H1 (cell line): ENCODE measurements around the gene SLC13A1. TPM values are rescaled to one million over a fixed set of nuclear protein-coding genes. Genes with fewer than 3 reads are reported as not detected.

ENCODE experiments used
- GTF2F1 ChIP-seq: IDR thresholded peaks from 2 replicates; pipeline ENCODE4 v1.6.1; 2012; ENCODE audit warnings: low read depth, low read length, improper control_type of control experiment, borderline replicate concordance
- KDM1A ChIP-seq: fragments of 200-600, 300-600 bp; sonication (generic); IDR thresholded peaks from 2 replicates; pipeline ENCODE4 v1.7.1; 2016; ENCODE audit warnings: mild to moderate bottlenecking, low read length, borderline replicate concordance
- KDM4A ChIP-seq: IDR thresholded peaks from one replicate; pipeline ENCODE4 v1.7.1; 2012; ENCODE audit warnings: low read depth, mild to moderate bottlenecking, moderate library complexity, low read length, inconsistent platforms; ENCODE audit not compliant: severe bottlenecking
- NANOG ChIP-seq: IDR thresholded peaks from 2 replicates; pipeline ENCODE4 v1.6.1; 2011; ENCODE audit warnings: low read length, low read depth, mild to moderate bottlenecking, inconsistent platforms; ENCODE audit not compliant: insufficient read depth, poor library complexity, severe bottlenecking
- NRF1 ChIP-seq: IDR thresholded peaks from 2 replicates; pipeline ENCODE4 v1.6.1; 2011; ENCODE audit warnings: mild to moderate bottlenecking, low read depth, low read length, improper control_type of control experiment
- RAD21 ChIP-seq, 2 experiments: IDR thresholded peaks in 1 of 2; conservative IDR thresholded peaks in 1 of 2; 2 replicates each; pipeline ENCODE4 v1.6.1; 2011; ENCODE audit warnings: low read depth in 2 of 2, low read length in 2 of 2, improper control_type of control experiment in 1 of 2, inconsistent platforms in 1 of 2, mild to moderate bottlenecking in 1 of 2, moderate library complexity in 1 of 2
- polyA plus RNA-seq, 7 experiments: library from polyadenylated mRNA; depleted of rRNA in 3 of 7; stranded (reverse) in 5 of 7; unstranded in 2 of 7; fragments of >200 nt in 5 of 7; fragments of 200-250 nt in 2 of 7; gene quantifications; 1 replicate in 5 of 7; 2 replicates in 1 of 7; 4 replicates in 1 of 7; pipeline versions ENCODE4 v1.2.1 to v1.2.3, GENCODE V29; 2011 to 2013; ENCODE audit warnings: missing spikeins in 2 of 7, mixed read lengths in 2 of 7
- total RNA-seq: library from RNA; stranded (reverse); fragmentation: NEBNext Ultra II Directional; extraction: Animal tissue kit (Norgen Biotek cat#: 25700); gene quantifications from 2 replicates; pipeline ENCODE4 v1.2.1, GENCODE V29; 2021
- TF ChIP-seq, protein P1 (sequence below): fragments of 300-600 bp; sonication (generic); IDR thresholded peaks from 2 replicates; pipeline ENCODE4 v1.7.1; 2012; ENCODE audit warnings: low read length, moderate library complexity, mild to moderate bottlenecking, inconsistent platforms; ENCODE audit not compliant: insufficient replicate concordance
- TF ChIP-seq, protein P2 (sequence below), 3 experiments: IDR thresholded peaks; 1 replicate in 2 of 3; 2 replicates in 1 of 3; pipeline versions ENCODE4 v1.5.1 to v1.6.1; 2011; ENCODE audit warnings: low read length in 3 of 3, mild to moderate bottlenecking in 3 of 3, inconsistent platforms in 2 of 3, low read depth in 1 of 3, moderate library complexity in 1 of 3; ENCODE audit not compliant: insufficient read depth in 1 of 3; ENCODE audit errors: control extremely low read depth in 1 of 3

SLC13A1 gene
- total and polyA plus RNA-seq, 2 of the 8 experiments (the other 6 are each of a cell fraction or from before 2014, with no cell fraction given) = not detected

DNA sequence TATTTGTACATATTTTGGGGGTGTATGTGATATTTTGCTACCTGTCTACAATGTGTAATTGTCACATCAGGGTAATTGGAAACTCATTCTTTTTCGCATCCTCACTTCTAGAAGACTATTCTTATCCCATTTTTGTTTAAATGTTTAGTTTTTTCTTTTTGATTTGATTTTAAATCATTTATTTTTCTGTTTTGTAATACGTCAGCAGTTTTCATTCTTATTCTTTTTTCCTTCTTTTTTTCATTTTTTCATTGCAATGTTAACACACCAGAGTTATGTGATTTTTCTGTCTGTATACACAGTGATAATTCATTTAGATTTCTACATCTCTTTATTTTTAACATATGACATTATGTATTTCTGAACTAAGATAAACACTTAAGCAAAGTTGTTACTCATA, 85.5 kb downstream of the SLC13A1 start (continued):
- TF ChIP-seq, protein P1, sequence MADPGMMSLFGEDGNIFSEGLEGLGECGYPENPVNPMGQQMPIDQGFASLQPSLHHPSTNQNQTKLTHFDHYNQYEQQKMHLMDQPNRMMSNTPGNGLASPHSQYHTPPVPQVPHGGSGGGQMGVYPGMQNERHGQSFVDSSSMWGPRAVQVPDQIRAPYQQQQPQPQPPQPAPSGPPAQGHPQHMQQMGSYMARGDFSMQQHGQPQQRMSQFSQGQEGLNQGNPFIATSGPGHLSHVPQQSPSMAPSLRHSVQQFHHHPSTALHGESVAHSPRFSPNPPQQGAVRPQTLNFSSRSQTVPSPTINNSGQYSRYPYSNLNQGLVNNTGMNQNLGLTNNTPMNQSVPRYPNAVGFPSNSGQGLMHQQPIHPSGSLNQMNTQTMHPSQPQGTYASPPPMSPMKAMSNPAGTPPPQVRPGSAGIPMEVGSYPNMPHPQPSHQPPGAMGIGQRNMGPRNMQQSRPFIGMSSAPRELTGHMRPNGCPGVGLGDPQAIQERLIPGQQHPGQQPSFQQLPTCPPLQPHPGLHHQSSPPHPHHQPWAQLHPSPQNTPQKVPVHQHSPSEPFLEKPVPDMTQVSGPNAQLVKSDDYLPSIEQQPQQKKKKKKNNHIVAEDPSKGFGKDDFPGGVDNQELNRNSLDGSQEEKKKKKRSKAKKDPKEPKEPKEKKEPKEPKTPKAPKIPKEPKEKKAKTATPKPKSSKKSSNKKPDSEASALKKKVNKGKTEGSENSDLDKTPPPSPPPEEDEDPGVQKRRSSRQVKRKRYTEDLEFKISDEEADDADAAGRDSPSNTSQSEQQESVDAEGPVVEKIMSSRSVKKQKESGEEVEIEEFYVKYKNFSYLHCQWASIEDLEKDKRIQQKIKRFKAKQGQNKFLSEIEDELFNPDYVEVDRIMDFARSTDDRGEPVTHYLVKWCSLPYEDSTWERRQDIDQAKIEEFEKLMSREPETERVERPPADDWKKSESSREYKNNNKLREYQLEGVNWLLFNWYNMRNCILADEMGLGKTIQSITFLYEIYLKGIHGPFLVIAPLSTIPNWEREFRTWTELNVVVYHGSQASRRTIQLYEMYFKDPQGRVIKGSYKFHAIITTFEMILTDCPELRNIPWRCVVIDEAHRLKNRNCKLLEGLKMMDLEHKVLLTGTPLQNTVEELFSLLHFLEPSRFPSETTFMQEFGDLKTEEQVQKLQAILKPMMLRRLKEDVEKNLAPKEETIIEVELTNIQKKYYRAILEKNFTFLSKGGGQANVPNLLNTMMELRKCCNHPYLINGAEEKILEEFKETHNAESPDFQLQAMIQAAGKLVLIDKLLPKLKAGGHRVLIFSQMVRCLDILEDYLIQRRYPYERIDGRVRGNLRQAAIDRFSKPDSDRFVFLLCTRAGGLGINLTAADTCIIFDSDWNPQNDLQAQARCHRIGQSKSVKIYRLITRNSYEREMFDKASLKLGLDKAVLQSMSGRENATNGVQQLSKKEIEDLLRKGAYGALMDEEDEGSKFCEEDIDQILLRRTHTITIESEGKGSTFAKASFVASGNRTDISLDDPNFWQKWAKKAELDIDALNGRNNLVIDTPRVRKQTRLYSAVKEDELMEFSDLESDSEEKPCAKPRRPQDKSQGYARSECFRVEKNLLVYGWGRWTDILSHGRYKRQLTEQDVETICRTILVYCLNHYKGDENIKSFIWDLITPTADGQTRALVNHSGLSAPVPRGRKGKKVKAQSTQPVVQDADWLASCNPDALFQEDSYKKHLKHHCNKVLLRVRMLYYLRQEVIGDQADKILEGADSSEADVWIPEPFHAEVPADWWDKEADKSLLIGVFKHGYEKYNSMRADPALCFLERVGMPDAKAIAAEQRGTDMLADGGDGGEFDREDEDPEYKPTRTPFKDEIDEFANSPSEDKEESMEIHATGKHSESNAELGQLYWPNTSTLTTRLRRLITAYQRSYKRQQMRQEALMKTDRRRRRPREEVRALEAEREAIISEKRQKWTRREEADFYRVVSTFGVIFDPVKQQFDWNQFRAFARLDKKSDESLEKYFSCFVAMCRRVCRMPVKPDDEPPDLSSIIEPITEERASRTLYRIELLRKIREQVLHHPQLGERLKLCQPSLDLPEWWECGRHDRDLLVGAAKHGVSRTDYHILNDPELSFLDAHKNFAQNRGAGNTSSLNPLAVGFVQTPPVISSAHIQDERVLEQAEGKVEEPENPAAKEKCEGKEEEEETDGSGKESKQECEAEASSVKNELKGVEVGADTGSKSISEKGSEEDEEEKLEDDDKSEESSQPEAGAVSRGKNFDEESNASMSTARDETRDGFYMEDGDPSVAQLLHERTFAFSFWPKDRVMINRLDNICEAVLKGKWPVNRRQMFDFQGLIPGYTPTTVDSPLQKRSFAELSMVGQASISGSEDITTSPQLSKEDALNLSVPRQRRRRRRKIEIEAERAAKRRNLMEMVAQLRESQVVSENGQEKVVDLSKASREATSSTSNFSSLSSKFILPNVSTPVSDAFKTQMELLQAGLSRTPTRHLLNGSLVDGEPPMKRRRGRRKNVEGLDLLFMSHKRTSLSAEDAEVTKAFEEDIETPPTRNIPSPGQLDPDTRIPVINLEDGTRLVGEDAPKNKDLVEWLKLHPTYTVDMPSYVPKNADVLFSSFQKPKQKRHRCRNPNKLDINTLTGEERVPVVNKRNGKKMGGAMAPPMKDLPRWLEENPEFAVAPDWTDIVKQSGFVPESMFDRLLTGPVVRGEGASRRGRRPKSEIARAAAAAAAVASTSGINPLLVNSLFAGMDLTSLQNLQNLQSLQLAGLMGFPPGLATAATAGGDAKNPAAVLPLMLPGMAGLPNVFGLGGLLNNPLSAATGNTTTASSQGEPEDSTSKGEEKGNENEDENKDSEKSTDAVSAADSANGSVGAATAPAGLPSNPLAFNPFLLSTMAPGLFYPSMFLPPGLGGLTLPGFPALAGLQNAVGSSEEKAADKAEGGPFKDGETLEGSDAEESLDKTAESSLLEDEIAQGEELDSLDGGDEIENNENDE = no peak
- no peak for TF ChIP-seq GTF2F1
- no peak for TF ChIP-seq NRF1
- TF ChIP-seq KDM4A = no peak
- TF ChIP-seq, protein P2, sequence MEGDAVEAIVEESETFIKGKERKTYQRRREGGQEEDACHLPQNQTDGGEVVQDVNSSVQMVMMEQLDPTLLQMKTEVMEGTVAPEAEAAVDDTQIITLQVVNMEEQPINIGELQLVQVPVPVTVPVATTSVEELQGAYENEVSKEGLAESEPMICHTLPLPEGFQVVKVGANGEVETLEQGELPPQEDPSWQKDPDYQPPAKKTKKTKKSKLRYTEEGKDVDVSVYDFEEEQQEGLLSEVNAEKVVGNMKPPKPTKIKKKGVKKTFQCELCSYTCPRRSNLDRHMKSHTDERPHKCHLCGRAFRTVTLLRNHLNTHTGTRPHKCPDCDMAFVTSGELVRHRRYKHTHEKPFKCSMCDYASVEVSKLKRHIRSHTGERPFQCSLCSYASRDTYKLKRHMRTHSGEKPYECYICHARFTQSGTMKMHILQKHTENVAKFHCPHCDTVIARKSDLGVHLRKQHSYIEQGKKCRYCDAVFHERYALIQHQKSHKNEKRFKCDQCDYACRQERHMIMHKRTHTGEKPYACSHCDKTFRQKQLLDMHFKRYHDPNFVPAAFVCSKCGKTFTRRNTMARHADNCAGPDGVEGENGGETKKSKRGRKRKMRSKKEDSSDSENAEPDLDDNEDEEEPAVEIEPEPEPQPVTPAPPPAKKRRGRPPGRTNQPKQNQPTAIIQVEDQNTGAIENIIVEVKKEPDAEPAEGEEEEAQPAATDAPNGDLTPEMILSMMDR (IDR thresholded peaks at IDR 0.05; ENCODE audit: control extremely low read depth in 1 of 3, insufficient read depth in 1 of 3, low read depth in 1 of 3, low read length in 3 of 3) = no peak
- TF ChIP-seq RAD21 (IDR thresholded peaks at IDR 0.05 in 1 of 2, conservative IDR thresholded peaks at IDR 0.05 in 1 of 2; ENCODE audit: low read depth in 2 of 2, low read length in 2 of 2) = no peak
- no peak for TF ChIP-seq KDM1A
- TF ChIP-seq NANOG = no peak
